ENCODE results near the gene CPT2. TPM values are rescaled to one million over a fixed set of nuclear protein-coding genes. Genes with fewer than 3 reads are reported as not detected.

Gene CPT2
- polyA plus RNA-seq, 1 of the 3 experiments (the other 2 are of a cell fraction), result 18.6 TPM

DNA sequence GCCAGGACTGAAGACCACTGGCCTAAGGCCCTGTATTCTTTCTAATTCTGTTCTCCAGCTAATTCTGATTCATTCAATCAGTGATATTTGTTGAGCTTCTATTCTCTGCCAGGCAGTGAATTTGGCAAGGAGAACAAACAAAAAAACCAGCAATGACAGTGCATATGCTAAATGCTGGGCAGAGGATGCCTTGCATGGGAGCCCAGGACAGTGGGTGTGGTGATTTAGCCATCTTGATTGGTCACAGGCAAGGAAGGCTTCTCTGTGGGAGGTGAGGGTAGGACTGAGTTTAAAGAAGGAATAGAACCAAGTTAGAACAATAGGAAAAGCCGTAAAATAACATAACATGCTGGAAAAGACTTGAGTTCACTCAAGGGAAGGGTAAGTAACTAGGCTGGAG lies 9.2 kb upstream of the CPT2 start:
- H3K9me2 ChIP-seq, result no peaks in the 10 kb centered on the region
- H3K4me1 ChIP-seq (ENCODE audit: control insufficient read depth in 1 of 2, insufficient read depth in 2 of 2, low read depth in 1 of 2, low read length in 1 of 2), result no peaks in the 10 kb centered on the region
- no peak overlapping the region for H3K4me3 ChIP-seq (ENCODE audit: low read depth in 2 of 2, low read length in 1 of 2)
- no peak for TF ChIP-seq CHD2 (IDR thresholded peaks at IDR 0.05; ENCODE audit: low read length, partially characterized antibody)
- TF ChIP-seq RAD21 (IDR thresholded peaks at IDR 0.05; ENCODE audit: low read length), result no peak
- no peak for TF ChIP-seq TAF1 (IDR thresholded peaks at IDR 0.05; ENCODE audit: borderline replicate concordance, low read depth, low read length)
- no peak for TF ChIP-seq FOXJ3 (CRISPR knock-in tag; IDR thresholded peaks at IDR 0.05)
- no peak for TF ChIP-seq RFX5 (IDR thresholded peaks at IDR 0.05; ENCODE audit: low read length)
- TF ChIP-seq POLR2AphosphoS5 (IDR thresholded peaks at IDR 0.05; ENCODE audit: low read depth, low read length), result no peak
- ChIA-PET POLR2A (no interaction called here), CTCF (interaction anchor here (1.6 to 9.7 kb wide), 3 partner anchors 8 to 282 kb away, joined by 3 to 65 read pairs (median 23); partner anchors contain the start of gene CPT2)
- WGBS (ENCODE audit: low lambda C conversion rate), result 80% methylated on average over 1 of the region's 1 CpG
- no peaks in the 10 kb centered on the region for H3K36me3 ChIP-seq (replicated peaks in 1 of 2; ENCODE audit: control insufficient read depth in 1 of 2, insufficient read depth in 2 of 2, low read length in 1 of 2)
- no peak overlapping the region for H3K27ac ChIP-seq (ENCODE audit: low read depth in 2 of 2, low read length in 1 of 2)
- H3K9ac ChIP-seq, result no peak overlapping the region
- no peak for DNase-seq
- no peaks in the 10 kb centered on the region for H3K27me3 ChIP-seq (ENCODE audit: insufficient read depth)
- no peak overlapping the region for H2AFZ ChIP-seq (ENCODE audit: low read depth)
- no peaks in the 10 kb centered on the region for H4K20me1 ChIP-seq (ENCODE audit: insufficient read depth)
- no peaks in the 10 kb centered on the region for H3K79me2 ChIP-seq (ENCODE audit: insufficient read depth)
- no peaks in the 10 kb centered on the region for H3F3A ChIP-seq (replicated peaks; ENCODE audit: insufficient read depth)
- H3K9me3 ChIP-seq, result no peaks in the 10 kb centered on the region
- no peak overlapping the region for H3K4me2 ChIP-seq

DNA sequence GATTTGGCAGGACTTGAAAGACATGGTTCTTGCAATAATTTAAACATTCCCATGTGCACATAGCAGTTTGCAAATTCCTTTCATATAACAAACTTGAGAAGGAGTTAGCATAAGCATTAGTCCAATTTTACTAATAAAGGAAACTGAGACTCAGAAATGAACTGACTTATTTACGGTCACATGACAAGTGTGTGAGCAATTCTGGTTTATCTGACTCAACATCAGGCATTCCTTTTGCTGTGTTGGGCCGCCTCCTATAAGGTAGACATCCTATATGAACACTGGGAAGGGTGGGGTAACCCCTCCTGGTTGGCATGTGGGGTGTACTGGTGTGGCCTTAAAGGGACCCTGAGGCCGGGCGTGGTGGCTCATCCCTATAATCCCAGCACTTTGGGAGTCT lies 8.5 kb upstream of the CPT2 start:
- Histone ChIP-seq H4K20me1 (ENCODE audit: insufficient read depth) (no peaks in the 10 kb centered on the region), H3K79me2 (ENCODE audit: insufficient read depth) (no peaks in the 10 kb centered on the region), H2AFZ (ENCODE audit: low read depth) (no peak overlapping the region), H3K27ac (ENCODE audit: low read depth in 2 of 2, low read length in 1 of 2) (no peak overlapping the region), H3K4me2 (no peak overlapping the region), H3K4me3 (ENCODE audit: low read depth in 2 of 2, low read length in 1 of 2) (no peak overlapping the region), H3K9me3 (no peaks in the 10 kb centered on the region), H3F3A (replicated peaks; ENCODE audit: insufficient read depth) (no peaks in the 10 kb centered on the region), H3K9ac (no peak overlapping the region), H3K27me3 (ENCODE audit: insufficient read depth) (no peaks in the 10 kb centered on the region), H3K4me1 (ENCODE audit: control insufficient read depth in 1 of 2, insufficient read depth in 2 of 2, low read depth in 1 of 2, low read length in 1 of 2) (no peaks in the 10 kb centered on the region), H3K36me3 (replicated peaks in 1 of 2; ENCODE audit: control insufficient read depth in 1 of 2, insufficient read depth in 2 of 2, low read length in 1 of 2) (no peaks in the 10 kb centered on the region), H3K9me2 (no peaks in the 10 kb centered on the region)
- DNase-seq, result no peak
- CTCF ChIA-PET, result interaction anchor here (1.0 to 2.4 kb wide), 3 partner anchors 12 to 283 kb away, joined by 3 to 9 read pairs (median 6); no protein-coding TSS in a partner anchor
- POLR2A ChIA-PET, result no interaction called here
- TF ChIP-seq SMC3 (IDR thresholded peaks at IDR 0.05; ENCODE audit: low read depth, low read length), result no peak
- TF ChIP-seq, protein P1, sequence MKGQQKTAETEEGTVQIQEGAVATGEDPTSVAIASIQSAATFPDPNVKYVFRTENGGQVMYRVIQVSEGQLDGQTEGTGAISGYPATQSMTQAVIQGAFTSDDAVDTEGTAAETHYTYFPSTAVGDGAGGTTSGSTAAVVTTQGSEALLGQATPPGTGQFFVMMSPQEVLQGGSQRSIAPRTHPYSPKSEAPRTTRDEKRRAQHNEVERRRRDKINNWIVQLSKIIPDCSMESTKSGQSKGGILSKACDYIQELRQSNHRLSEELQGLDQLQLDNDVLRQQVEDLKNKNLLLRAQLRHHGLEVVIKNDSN (IDR thresholded peaks at IDR 0.05; ENCODE audit: borderline replicate concordance, low read depth), result peak; percentile 40; the same call in 1 of the 2 replicates
- 79% methylated on average over 4 of the region's 4 CpGs for WGBS (ENCODE audit: low lambda C conversion rate)

DNA sequence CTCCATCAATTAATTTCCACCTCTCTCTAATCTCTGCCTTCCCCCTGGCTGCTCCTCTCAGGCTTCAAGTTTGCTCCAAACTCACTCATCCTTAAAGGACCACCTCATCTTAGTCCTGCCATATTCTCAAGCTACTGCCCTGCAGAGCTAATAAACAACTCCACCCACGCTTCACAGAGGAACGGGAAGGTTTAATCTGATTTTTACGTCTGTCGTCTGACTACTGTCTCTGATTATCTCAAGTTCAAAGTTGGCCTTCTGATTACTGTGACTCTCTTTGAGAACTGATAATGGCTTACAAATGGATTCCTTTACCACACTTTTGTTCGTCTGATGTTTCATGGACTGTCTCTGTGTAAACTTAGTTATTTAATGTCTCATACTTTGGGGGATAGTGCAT lies 7.6 kb upstream of the CPT2 start:
- no peaks in the 10 kb centered on the region for H3K9me2 ChIP-seq
- TF ChIP-seq, protein P2, sequence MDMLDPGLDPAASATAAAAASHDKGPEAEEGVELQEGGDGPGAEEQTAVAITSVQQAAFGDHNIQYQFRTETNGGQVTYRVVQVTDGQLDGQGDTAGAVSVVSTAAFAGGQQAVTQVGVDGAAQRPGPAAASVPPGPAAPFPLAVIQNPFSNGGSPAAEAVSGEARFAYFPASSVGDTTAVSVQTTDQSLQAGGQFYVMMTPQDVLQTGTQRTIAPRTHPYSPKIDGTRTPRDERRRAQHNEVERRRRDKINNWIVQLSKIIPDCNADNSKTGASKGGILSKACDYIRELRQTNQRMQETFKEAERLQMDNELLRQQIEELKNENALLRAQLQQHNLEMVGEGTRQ (IDR thresholded peaks at IDR 0.05; ENCODE audit: borderline replicate concordance, low read depth, low read length), result no peak
- TF ChIP-seq NRF1 (IDR thresholded peaks at IDR 0.05; ENCODE audit: low read depth, low read length), result no peak
- ChIA-PET POLR2A (no interaction called here), CTCF (interaction anchor here (1.0 to 2.4 kb wide), 4 partner anchors 13 to 284 kb away, joined by 3 to 9 read pairs (median 6); no protein-coding TSS in a partner anchor)
- H3K27me3 ChIP-seq (ENCODE audit: insufficient read depth), result no peaks in the 10 kb centered on the region
- no peaks in the 10 kb centered on the region for H4K20me1 ChIP-seq (ENCODE audit: insufficient read depth)
- no peak for DNase-seq
- H3K4me3 ChIP-seq (ENCODE audit: low read depth in 2 of 2, low read length in 1 of 2), result no peak overlapping the region
- no peak overlapping the region for H3K9ac ChIP-seq
- no peaks in the 10 kb centered on the region for H3K4me1 ChIP-seq (ENCODE audit: control insufficient read depth in 1 of 2, insufficient read depth in 2 of 2, low read depth in 1 of 2, low read length in 1 of 2)
- H3K4me2 ChIP-seq, result no peak overlapping the region
- no peak overlapping the region for H3K27ac ChIP-seq (ENCODE audit: low read depth in 2 of 2, low read length in 1 of 2)
- no peaks in the 10 kb centered on the region for H3K9me3 ChIP-seq
- H2AFZ ChIP-seq (ENCODE audit: low read depth), result no peak overlapping the region
- 64% methylated on average over 5 of the region's 5 CpGs for WGBS (ENCODE audit: low lambda C conversion rate)
- no peaks in the 10 kb centered on the region for H3F3A ChIP-seq (replicated peaks; ENCODE audit: insufficient read depth)
- no peaks in the 10 kb centered on the region for H3K79me2 ChIP-seq (ENCODE audit: insufficient read depth)
- no peaks in the 10 kb centered on the region for H3K36me3 ChIP-seq (replicated peaks in 1 of 2; ENCODE audit: control insufficient read depth in 1 of 2, insufficient read depth in 2 of 2, low read length in 1 of 2)

All from SK-N-SH (cell line).